ENCODE results near the gene KCNMA1. TPM values are rescaled to one million over a fixed set of nuclear protein-coding genes. Genes with fewer than 3 reads are reported as not detected.

KCNMA1 gene
- total and polyA plus RNA-seq, 5 donors: 1.5 to 6.1 (median 3.3) TPM

- no peak overlapping the region for H3K27ac ChIP-seq (ENCODE audit: low read length)
- H3K9me3 ChIP-seq (ENCODE audit: control insufficient read depth, low read length): no peaks in the 10 kb centered on the region
- ATAC-seq (no peak), DNase-seq (no peak)
- H3K4me3 ChIP-seq (ENCODE audit: low read length): no peak overlapping the region
- intact Hi-C loops (cut with DNase I): no loop called here
- WGBS: 79% methylated on average over 3 of the region's 3 CpGs
- H3K4me1 ChIP-seq (ENCODE audit: control insufficient read depth, insufficient read depth, low read length): no peaks in the 10 kb centered on the region
- no peaks in the 10 kb centered on the region for H3K27me3 ChIP-seq (ENCODE audit: control insufficient read depth, insufficient read depth)
Observed at GRCh38 chr10:77678146-77678545, 40.5 kb upstream of the KCNMA1 start.

- intact Hi-C loops (cut with DNase I): no loop called here
- H3K9me3 ChIP-seq (ENCODE audit: control insufficient read depth, low read length): no peaks in the 10 kb centered on the region
- H3K27ac ChIP-seq (ENCODE audit: low read length): no peak overlapping the region
- DNase-seq: no peak
- 75% methylated on average over 4 of the region's 4 CpGs for WGBS
- no peak for ATAC-seq
- no peaks in the 10 kb centered on the region for H3K27me3 ChIP-seq (ENCODE audit: control insufficient read depth, insufficient read depth)
- H3K4me1 ChIP-seq (ENCODE audit: control insufficient read depth, insufficient read depth, low read length): no peaks in the 10 kb centered on the region
- no peak overlapping the region for H3K4me3 ChIP-seq (ENCODE audit: low read length)
Observed at GRCh38 chr10:77675347-77675746, 37.7 kb upstream of the KCNMA1 start.

- ATAC-seq: no peak
- Histone ChIP-seq H3K4me3 (ENCODE audit: low read length) (no peak overlapping the region), H3K27ac (ENCODE audit: low read length) (no peak overlapping the region), H3K9me3 (ENCODE audit: control insufficient read depth, low read length) (no peaks in the 10 kb centered on the region), H3K27me3 (ENCODE audit: control insufficient read depth, insufficient read depth) (no peaks in the 10 kb centered on the region), H3K4me1 (ENCODE audit: control insufficient read depth, insufficient read depth, low read length) (no peaks in the 10 kb centered on the region)
- intact Hi-C loops (cut with DNase I): no loop called here
- no peak for DNase-seq
- WGBS: 61% methylated on average over 6 of the region's 6 CpGs
Observed at GRCh38 chr10:77673515-77674140, 36.0 kb upstream of the KCNMA1 start.

- no peaks in the 10 kb centered on the region for H3K4me1 ChIP-seq (ENCODE audit: control insufficient read depth, insufficient read depth, low read length)
- 91% methylated on average over 2 of the region's 2 CpGs for WGBS
- DNase-seq (no peak), ATAC-seq (no peak)
- intact Hi-C loops (cut with DNase I): no loop called here
- no peaks in the 10 kb centered on the region for H3K9me3 ChIP-seq (ENCODE audit: control insufficient read depth, low read length)
- H3K27ac ChIP-seq (ENCODE audit: low read length): no peak overlapping the region
- H3K4me3 ChIP-seq (ENCODE audit: low read length): no peak overlapping the region
- H3K27me3 ChIP-seq (ENCODE audit: control insufficient read depth, insufficient read depth): no peaks in the 10 kb centered on the region
Observed at GRCh38 chr10:77673101-77673500, 35.5 kb upstream of the KCNMA1 start.

GRCh38 chr10:77671594-77672252 is 34.1 kb upstream of the KCNMA1 start:
- Histone ChIP-seq H3K27ac (ENCODE audit: low read length) (no peak overlapping the region), H3K9me3 (ENCODE audit: control insufficient read depth, low read length) (no peaks in the 10 kb centered on the region), H3K4me1 (ENCODE audit: control insufficient read depth, insufficient read depth, low read length) (no peaks in the 10 kb centered on the region), H3K4me3 (ENCODE audit: low read length) (no peak overlapping the region), H3K27me3 (ENCODE audit: control insufficient read depth, insufficient read depth) (no peaks in the 10 kb centered on the region)
- no peak for ATAC-seq
- DNase-seq: no peak
- 81% methylated on average over 10 of the region's 10 CpGs for WGBS
- intact Hi-C loops (cut with DNase I): no loop called here

- no peaks in the 10 kb centered on the region for H3K9me3 ChIP-seq (ENCODE audit: control insufficient read depth, low read length)
- ATAC-seq (no peak), DNase-seq (no peak)
- H3K4me1 ChIP-seq (ENCODE audit: control insufficient read depth, insufficient read depth, low read length): no peaks in the 10 kb centered on the region
- H3K4me3 ChIP-seq (ENCODE audit: low read length): no peak overlapping the region
- no peak overlapping the region for H3K27ac ChIP-seq (ENCODE audit: low read length)
- intact Hi-C loops (cut with DNase I): no loop called here
- 44% methylated on average over 5 of the region's 5 CpGs for WGBS
- H3K27me3 ChIP-seq (ENCODE audit: control insufficient read depth, insufficient read depth): no peaks in the 10 kb centered on the region
Observed at GRCh38 chr10:77670817-77671443, 33.3 kb upstream of the KCNMA1 start.

- Histone ChIP-seq H3K27me3 (ENCODE audit: control insufficient read depth, insufficient read depth) (no peaks in the 10 kb centered on the region), H3K4me1 (ENCODE audit: control insufficient read depth, insufficient read depth, low read length) (no peaks in the 10 kb centered on the region), H3K4me3 (ENCODE audit: low read length) (no peak overlapping the region), H3K9me3 (ENCODE audit: control insufficient read depth, low read length) (no peaks in the 10 kb centered on the region), H3K27ac (ENCODE audit: low read length) (no peak overlapping the region)
- no peak for ATAC-seq
- intact Hi-C loops (cut with DNase I): no loop called here
- DNase-seq: no peak
Observed at GRCh38 chr10:77669892-77670291, 32.3 kb upstream of the KCNMA1 start.

GRCh38 chr10:77667426-77668324 is 30.1 kb upstream of the KCNMA1 start:
- 75% methylated on average over 3 of the region's 3 CpGs for WGBS
- Histone ChIP-seq H3K27ac (ENCODE audit: low read length) (no peak overlapping the region), H3K4me1 (ENCODE audit: control insufficient read depth, insufficient read depth, low read length) (no peaks in the 10 kb centered on the region), H3K27me3 (ENCODE audit: control insufficient read depth, insufficient read depth) (no peaks in the 10 kb centered on the region), H3K9me3 (ENCODE audit: control insufficient read depth, low read length) (no peaks in the 10 kb centered on the region), H3K4me3 (ENCODE audit: low read length) (no peak overlapping the region)
- intact Hi-C loops (cut with DNase I): no loop called here
- no peak for ATAC-seq
- no peak for DNase-seq

GRCh38 chr10:77666821-77667220 is 29.2 kb upstream of the KCNMA1 start:
- H3K4me3 ChIP-seq (ENCODE audit: low read length): no peak overlapping the region
- no peak overlapping the region for H3K27ac ChIP-seq (ENCODE audit: low read length)
- 93% methylated on average over 2 of the region's 2 CpGs for WGBS
- intact Hi-C loops (cut with DNase I): no loop called here
- no peak for ATAC-seq
- no peaks in the 10 kb centered on the region for H3K9me3 ChIP-seq (ENCODE audit: control insufficient read depth, low read length)
- H3K27me3 ChIP-seq (ENCODE audit: control insufficient read depth, insufficient read depth): no peaks in the 10 kb centered on the region
- no peaks in the 10 kb centered on the region for H3K4me1 ChIP-seq (ENCODE audit: control insufficient read depth, insufficient read depth, low read length)
- no peak for DNase-seq

- H3K27me3 ChIP-seq (ENCODE audit: control insufficient read depth, insufficient read depth): no peaks in the 10 kb centered on the region
- no peak overlapping the region for H3K27ac ChIP-seq (ENCODE audit: low read length)
- intact Hi-C loops (cut with DNase I): no loop called here
- H3K9me3 ChIP-seq (ENCODE audit: control insufficient read depth, low read length): no peaks in the 10 kb centered on the region
- H3K4me3 ChIP-seq (ENCODE audit: low read length): no peak overlapping the region
- H3K4me1 ChIP-seq (ENCODE audit: control insufficient read depth, insufficient read depth, low read length): no peaks in the 10 kb centered on the region
- WGBS: 50% methylated on average over 3 of the region's 3 CpGs
- DNase-seq (no peak), ATAC-seq (no peak)
Observed at GRCh38 chr10:77664696-77665095, 27.1 kb upstream of the KCNMA1 start.

GRCh38 chr10:77664008-77664407 is 26.4 kb upstream of the KCNMA1 start:
- no peak for DNase-seq
- no peak for ATAC-seq
- WGBS: 28% methylated on average over 2 of the region's 2 CpGs
- H3K27ac ChIP-seq (ENCODE audit: low read length): no peak overlapping the region
- H3K27me3 ChIP-seq (ENCODE audit: control insufficient read depth, insufficient read depth): no peaks in the 10 kb centered on the region
- no peaks in the 10 kb centered on the region for H3K4me1 ChIP-seq (ENCODE audit: control insufficient read depth, insufficient read depth, low read length)
- intact Hi-C loops (cut with DNase I): no loop called here
- no peak overlapping the region for H3K4me3 ChIP-seq (ENCODE audit: low read length)
- no peaks in the 10 kb centered on the region for H3K9me3 ChIP-seq (ENCODE audit: control insufficient read depth, low read length)

Data from right cardiac atrium (tissue), 5 donors.